OCI-LY3 (cell line): ENCODE results near the gene RNF175.

Source experiments
- CTCF ChIP-seq: fragments of 200-600, 300-600 bp; sonication (generic); IDR thresholded peaks from 2 replicates; pipeline ENCODE4 v1.5.1; 2014; ENCODE audit warnings: antibody characterized with exemption, low read length, low read depth
- EZH2phosphoT487 ChIP-seq: fragments of 200-600 bp; shearing (Covaris generic); IDR thresholded peaks from 2 replicates; pipeline ENCODE4 v1.6.1; 2018; ENCODE audit warnings: antibody characterized with exemption, mixed run types, low read depth

- no peak for TF ChIP-seq CTCF
- TF ChIP-seq EZH2phosphoT487: no peak
These were observed 96.2 kb downstream of the RNF175 start for GRCh38 chr4:153663667-153664066.
